HG02885 (cell line): Measurements from ENCODE around the gene TTC31.
"Not testable (repeated sequence)": the region's sequence is repeated elsewhere in the genome, so short reads cannot be mapped to it uniquely, and the experiment has no call there.

Experiments
- ATAC-seq: cut with Tn5 transposase; IDR thresholded peaks from one replicate; pipeline ENCODE4 v1.9.1; 2021; ENCODE audit warnings: mild to moderate bottlenecking; ENCODE audit not compliant: unreplicated experiment, poor library complexity

TTC31 gene

DNA sequence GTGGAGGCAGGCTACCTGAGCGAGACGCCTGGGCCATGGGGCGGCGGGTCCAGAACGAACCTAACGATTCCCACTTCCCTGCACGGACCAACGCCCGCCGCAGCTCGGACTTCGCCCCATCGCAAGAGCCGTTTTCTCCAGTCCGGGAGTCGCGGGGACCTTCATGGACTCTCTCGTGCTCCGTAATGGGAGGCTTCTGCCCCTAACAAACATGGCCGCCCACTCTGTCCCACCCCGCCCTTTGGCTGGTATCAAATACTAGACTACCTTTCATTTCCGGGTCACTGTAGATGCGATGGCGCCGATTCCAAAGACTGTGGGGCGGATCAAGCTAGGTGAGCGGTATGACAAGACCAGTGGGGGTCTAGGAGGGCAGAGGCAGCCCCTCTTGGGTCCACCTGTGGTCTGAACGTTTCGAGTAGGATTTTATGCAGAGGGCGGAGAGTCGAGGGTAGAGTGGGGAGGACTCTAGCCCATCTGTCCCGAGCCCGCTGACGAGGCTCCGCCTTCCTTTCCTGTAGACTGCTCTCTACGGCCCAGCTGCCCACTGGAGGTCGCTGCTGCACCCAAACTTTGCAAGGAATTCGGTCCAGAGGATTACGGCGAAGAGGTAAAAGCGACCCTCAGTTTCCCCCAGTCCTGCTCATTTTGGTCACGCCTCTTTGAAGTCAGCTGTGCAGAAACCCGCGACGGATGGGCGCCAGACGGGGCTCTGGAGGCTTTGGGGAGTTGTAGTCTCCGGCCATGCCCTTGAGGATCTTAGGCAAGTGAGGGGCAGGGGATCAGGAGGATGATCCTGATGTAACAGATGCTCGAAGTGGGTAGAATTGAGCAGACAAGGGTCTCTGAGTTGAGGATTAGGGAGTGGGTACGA is at the start of gene TTC31, which contains the start of gene CCDC142:
TSS of gene TTC31 (plus strand) at position 281 of the 874 bp plus-strand sequence. CDS start at position 296, 15 bp downstream.
TSS of gene CCDC142 (minus strand) at position 198 of the 874 bp plus-strand sequence. CDS start at position 37, 161 bp downstream.
- peak; percentile 90 for ATAC-seq

- no peak for ATAC-seq
Measured at GRCh38 chr2:74436111-74436805, 46.6 kb upstream of the TTC31 start.

- ATAC-seq: no peak
Measured at GRCh38 chr2:74436848-74437695, 45.8 kb upstream of the TTC31 start.

- ATAC-seq: no peak
Measured at GRCh38 chr2:74438248-74438647, 44.6 kb upstream of the TTC31 start.

DNA sequence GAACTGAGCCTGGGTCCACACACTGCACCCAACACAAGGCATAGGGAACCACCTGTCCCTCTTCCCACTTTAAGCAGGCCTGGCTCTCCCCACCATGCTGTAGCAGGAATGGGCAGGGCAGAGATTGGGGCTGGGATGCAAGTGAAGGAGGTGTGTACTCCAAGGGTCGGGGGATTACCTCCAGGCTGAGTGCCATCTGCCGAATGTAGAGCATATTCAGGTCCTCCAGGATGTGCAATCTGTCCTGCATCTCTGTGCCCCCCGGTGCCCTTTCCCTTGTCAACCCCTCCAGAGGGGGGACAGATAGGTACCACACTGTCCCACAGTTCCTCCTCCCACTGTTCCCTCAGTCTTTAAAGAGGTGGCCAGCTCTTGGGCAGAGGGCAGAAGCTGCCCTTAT is 43.5 kb upstream of the TTC31 start:
- no peak for ATAC-seq

DNA sequence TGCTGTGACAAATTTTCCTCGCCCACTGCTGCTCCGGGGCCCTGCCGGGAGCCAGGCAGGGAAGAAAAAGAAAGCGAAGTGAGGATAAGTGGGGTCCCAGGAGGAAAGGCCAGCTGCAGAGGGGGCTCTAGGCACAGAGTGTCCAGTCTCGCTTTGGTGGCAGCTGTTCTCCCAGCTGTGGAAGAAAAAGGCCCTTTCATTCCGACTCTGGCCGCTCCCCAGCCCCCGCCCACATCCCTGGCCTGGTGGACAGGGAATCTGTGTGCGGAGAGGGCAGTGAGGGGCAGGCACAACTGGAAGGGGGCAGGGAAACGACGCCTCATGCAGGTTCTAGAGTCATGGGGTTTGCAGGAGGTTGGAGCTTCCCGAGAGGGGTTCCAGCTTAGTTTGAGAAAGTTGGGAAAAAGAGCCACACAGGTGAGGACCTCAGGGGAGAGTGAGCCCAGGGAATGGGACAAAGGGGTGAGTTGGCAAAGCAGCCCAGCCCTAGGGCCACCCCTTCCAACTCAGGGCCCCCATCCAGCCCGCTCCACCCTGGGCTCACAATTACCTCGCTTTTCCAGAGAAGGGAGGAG is 43.0 kb upstream of the TTC31 start:
- no peak for ATAC-seq

GRCh38 chr2:74440378-74441169 is 42.3 kb upstream of the TTC31 start:
- ATAC-seq: peak; percentile 92

DNA sequence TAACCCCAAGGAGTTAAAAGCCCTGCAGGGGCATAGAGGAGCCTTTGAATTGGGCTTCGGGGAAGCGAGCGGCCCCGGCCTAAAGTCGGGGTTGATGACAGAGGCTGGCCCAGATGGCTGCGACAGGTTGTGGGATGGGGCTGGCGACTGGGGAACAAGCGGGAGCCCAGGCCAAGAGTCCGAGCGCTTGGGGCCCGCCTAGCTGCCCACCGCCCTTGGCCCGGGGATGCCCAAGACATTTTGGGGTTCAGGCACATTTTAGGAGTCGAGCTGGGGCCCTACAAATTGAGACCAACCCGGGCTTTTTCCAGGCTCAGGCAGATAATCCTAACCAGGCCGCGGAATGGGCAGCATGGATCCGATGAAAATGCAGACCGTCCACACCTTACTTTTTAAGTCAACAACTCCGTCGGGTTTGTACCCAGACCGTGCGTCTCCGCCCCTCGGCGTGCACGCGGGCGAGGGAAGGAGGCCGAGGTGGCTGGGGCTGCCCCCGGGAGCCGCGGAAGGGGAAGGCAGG is 41.7 kb upstream of the TTC31 start:
- no peak for ATAC-seq

DNA sequence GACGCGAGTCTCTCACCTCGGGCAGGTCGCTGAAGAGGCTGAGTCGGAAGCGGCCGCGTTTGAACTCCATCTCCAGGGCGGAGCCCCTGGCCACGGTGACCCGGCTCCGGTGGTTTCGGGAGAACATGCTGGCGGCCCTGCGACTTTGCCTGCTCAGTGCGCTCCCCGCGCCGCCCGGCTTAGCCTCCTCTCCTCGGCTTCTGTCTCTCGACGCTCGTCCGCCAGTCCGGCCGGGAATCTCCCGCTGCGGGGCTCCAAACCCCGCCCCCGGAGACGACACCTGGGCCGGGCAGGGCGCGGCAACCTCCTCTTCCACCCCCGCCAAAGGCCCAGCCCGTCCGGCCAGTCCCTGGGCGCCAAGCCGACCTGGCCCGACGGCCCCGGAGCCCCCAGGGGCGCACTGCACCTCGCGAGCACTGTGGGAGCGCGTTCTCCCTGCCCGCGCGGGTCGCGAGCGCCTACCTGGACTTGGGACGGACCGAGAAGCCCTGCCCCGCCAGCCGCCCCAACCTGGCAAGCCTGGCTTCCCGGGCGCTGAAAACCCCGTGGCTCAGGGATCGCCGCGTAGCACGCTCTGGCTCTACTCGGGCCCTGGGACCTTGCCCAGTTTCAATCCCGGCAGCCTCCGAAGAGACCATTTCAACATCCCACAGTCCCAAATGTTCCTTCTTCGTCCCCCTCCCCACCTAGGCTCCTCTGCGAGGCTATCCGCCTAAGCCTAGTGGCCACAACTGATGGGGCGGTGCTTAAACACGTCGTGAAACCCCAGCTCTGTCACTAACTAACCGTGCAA is 41.0 kb upstream of the TTC31 start, which contains the start of gene RTKN:
TSS of gene RTKN (minus strand) at position 248 of the 793 bp plus-strand sequence. CDS start at position 127, 121 bp downstream.
- no peak for ATAC-seq

DNA sequence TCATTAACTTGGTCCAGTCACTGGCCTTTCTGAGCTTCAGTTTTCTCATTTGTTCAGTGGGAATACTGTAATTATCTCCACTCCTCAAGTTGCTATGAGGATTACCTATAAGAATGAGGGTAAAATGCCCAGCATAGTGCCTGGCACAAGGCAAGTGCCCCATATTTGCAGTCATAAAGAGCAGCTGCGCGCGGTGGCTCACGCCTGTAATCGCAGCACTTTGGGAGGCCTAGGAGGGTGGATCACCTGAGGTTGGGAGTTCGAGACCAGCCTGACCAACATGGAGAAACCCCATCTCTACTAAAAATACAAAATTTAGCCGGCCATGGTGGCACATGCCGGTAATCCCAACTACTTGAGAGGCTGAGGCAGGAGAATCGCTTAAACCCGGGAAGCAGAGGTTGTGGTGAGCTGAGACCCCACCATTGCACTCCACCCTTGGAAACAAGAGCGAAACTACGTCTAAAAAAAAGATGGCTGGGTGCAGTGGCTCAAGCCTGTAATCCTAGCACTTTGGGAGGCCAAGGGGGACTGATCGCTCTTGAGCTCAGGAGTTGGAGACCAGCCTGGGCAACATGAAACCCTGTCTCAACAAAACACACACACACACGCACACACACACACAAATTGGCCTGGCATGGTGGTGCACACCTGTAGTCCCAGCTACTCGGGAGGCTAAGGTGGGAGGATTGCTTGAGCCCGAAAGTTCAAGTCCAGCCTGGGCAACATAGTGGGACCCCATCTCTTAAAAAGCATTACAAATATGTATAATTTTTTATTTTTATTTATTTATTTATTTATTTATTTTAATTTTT is 40.2 kb upstream of the TTC31 start:
- not testable (repeated sequence) for ATAC-seq

GRCh38 chr2:74444498-74445318 is 38.2 kb upstream of the TTC31 start:
- no peak for ATAC-seq

GRCh38 chr2:74447230-74447999 is 35.5 kb upstream of the TTC31 start:
- no peak for ATAC-seq

DNA sequence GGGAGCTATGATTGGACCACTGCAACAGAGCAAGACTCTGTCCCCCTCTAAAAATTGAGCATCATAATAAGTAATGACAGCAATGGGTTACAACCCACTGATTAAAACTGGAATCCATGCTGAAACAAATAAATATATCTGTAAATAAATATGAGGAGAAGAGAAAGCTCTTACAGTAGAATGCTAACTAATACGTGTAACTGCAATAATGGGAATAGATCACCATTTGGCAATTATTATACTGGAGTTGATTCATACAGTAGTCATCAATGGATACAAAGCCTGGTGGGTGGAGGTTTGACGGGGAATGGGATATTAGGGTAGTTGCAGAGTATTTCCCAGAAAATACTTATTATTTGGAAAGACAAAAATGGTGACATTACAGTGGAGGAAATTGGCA is 34.1 kb upstream of the TTC31 start:
- no peak for ATAC-seq

GRCh38 chr2:74450570-74451190 is 32.2 kb upstream of the TTC31 start:
- no peak for ATAC-seq
